SK-N-SH (cell line): ENCODE measurements around the gene MEF2C. TPM values are rescaled to one million over a fixed set of nuclear protein-coding genes. Genes with fewer than 3 reads are reported as not detected.

ENCODE experiments used
- CTCF ChIA-PET: fragments of 300-600, 350-600 bp; formaldehyde crosslinking; extraction: SDS; loops from one replicate; lab custom pipeline; 2021; lab: Yijun Ruan, JAX
- POLR2A ChIA-PET: fragments of 350-600 bp; sonication (Branson Sonifier 250); formaldehyde crosslinking; extraction: SDS; loops from one replicate; lab custom pipeline; 2020; ENCODE audit warnings: antibody characterized with exemption, inconsistent platforms; lab: Yijun Ruan, JAX
- DNase-seq: peaks from one replicate; pipeline ENCODE4 v3.0.0; 2012
- H2AFZ ChIP-seq: fragments of 200-600 bp; sonication (generic); 2 replicates; pipeline ENCODE4 v1.8.1; 2016; ENCODE audit warnings: antibody characterized with exemption, mild to moderate bottlenecking, low read depth
- H3F3A ChIP-seq: fragments of 200-600 bp; sonication (generic); replicated peaks from 2 replicates; pipeline ENCODE3; 2016; ENCODE audit warnings: antibody characterized with exemption, mild to moderate bottlenecking; ENCODE audit not compliant: insufficient read depth
- H3K27ac ChIP-seq, 2 experiments: fragments of 200-500 bp in 1 of 2; fragments of 200-600 bp in 1 of 2; sonication (Bioruptor generic) in 1 of 2; sonication (generic), shearing (Covaris generic) in 1 of 2; 2 replicates each; pipeline versions ENCODE4 v1.5.1 to v1.6.1; 2014 to 2016; ENCODE audit warnings: low read depth in 2 of 2, inconsistent platforms in 1 of 2, low read length in 1 of 2, mild to moderate bottlenecking in 1 of 2, mixed read lengths in 1 of 2
- H3K27me3 ChIP-seq: fragments of 200-600 bp; sonication (generic), shearing (Covaris generic); 2 replicates; pipeline ENCODE4 v1.6.1; 2016; ENCODE audit warnings: mixed run types; ENCODE audit not compliant: insufficient read depth
- H3K36me3 ChIP-seq, 2 experiments: fragments of 200-500 bp in 1 of 2; fragments of 200-600 bp in 1 of 2; sonication (Bioruptor generic) in 1 of 2; sonication (generic) in 1 of 2; replicated peaks in 1 of 2; 2 replicates each; pipeline versions ENCODE3 to v1.5.1; 2014 to 2016; ENCODE audit warnings: low read length in 1 of 2, mild to moderate bottlenecking in 1 of 2; ENCODE audit not compliant: insufficient read depth in 2 of 2, control insufficient read depth in 1 of 2
- H3K4me1 ChIP-seq, 2 experiments: fragments of 200-500 bp in 1 of 2; fragments of 200-600 bp in 1 of 2; sonication (Bioruptor generic) in 1 of 2; sonication (generic), shearing (Covaris generic) in 1 of 2; 2 replicates each; pipeline versions ENCODE4 v1.5.1 to v1.6.1; 2014 to 2016; ENCODE audit warnings: low read depth in 1 of 2, low read length in 1 of 2, mixed run types in 1 of 2; ENCODE audit not compliant: insufficient read depth in 2 of 2, control insufficient read depth in 1 of 2
- H3K4me2 ChIP-seq: fragments of 200-600 bp; sonication (generic), shearing (Covaris generic); 2 replicates; pipeline ENCODE4 v1.6.1; 2017; ENCODE audit warnings: mixed run types
- H3K4me3 ChIP-seq, 2 experiments: fragments of 200-500 bp in 1 of 2; fragments of 200-600 bp in 1 of 2; sonication (Bioruptor generic) in 1 of 2; sonication (generic), shearing (Covaris generic) in 1 of 2; 2 replicates each; pipeline versions ENCODE4 v1.5.1 to v1.8.1; 2014 to 2016; ENCODE audit warnings: low read depth in 2 of 2, inconsistent platforms in 1 of 2, low read length in 1 of 2, mild to moderate bottlenecking in 1 of 2, mixed read lengths in 1 of 2, moderate library complexity in 1 of 2
- H3K79me2 ChIP-seq: fragments of 200-600 bp; sonication (generic); 2 replicates; pipeline ENCODE4 v1.8.1; 2017; ENCODE audit warnings: mild to moderate bottlenecking; ENCODE audit not compliant: insufficient read depth
- H3K9ac ChIP-seq: fragments of 200-600 bp; sonication (generic); 2 replicates; pipeline ENCODE4 v1.6.1; 2017; ENCODE audit warnings: mixed run types
- H3K9me2 ChIP-seq: fragments of 200-600 bp; sonication (generic); 2 replicates; pipeline ENCODE4 v1.6.1; 2017; ENCODE audit warnings: mixed run types
- H3K9me3 ChIP-seq: fragments of 200-600 bp; sonication (generic); 2 replicates; pipeline ENCODE4 v1.6.1; 2017; ENCODE audit warnings: mixed run types, mild to moderate bottlenecking, moderate library complexity
- H4K20me1 ChIP-seq: fragments of 200-600 bp; sonication (generic); 2 replicates; pipeline ENCODE4 v1.6.1; 2017; ENCODE audit warnings: mild to moderate bottlenecking, mixed run types; ENCODE audit not compliant: insufficient read depth
- MEF2A ChIP-seq: IDR thresholded peaks from 2 replicates; pipeline ENCODE4 v1.4.0; 2012; ENCODE audit warnings: low read depth, borderline replicate concordance
- NRF1 ChIP-seq: IDR thresholded peaks from 2 replicates; pipeline ENCODE4 v1.6.1; 2012; ENCODE audit warnings: low read depth, mild to moderate bottlenecking, low read length
- RCOR1 ChIP-seq: fragments of 150-350 bp; IDR thresholded peaks from 2 replicates; pipeline ENCODE4 v1.6.1; 2017; ENCODE audit warnings: antibody characterized with exemption, low read length
- REST ChIP-seq: IDR thresholded peaks from 2 replicates; pipeline ENCODE4 v1.6.1; 2012; ENCODE audit warnings: mild to moderate bottlenecking, low read depth, low read length, moderate library complexity
- YY1 ChIP-seq: IDR thresholded peaks from 2 replicates; pipeline ENCODE4 v1.4.0; 2012; ENCODE audit warnings: low read depth, mild to moderate bottlenecking
- WGBS: methylation state at CpG from one replicate; pipeline ENCODE4 v1.1.6; 2017; ENCODE audit warnings: low lambda C conversion rate; 5-methylcytosine and 5-hydroxymethylcytosine counted together
- polyA plus RNA-seq, 3 experiments: library from polyadenylated mRNA; depleted of rRNA; stranded (reverse); fragments of >200 nt; gene quantifications; 2 replicates each; pipeline ENCODE4 v1.2.3, GENCODE V29; 2012
- TF ChIP-seq, protein P1 (sequence below): fragments of 150-350 bp; IDR thresholded peaks from 2 replicates; pipeline ENCODE4 v1.6.1; 2016; ENCODE audit warnings: mild to moderate bottlenecking, low read depth, low read length
- TF ChIP-seq, protein P2 (sequence below): IDR thresholded peaks from 2 replicates; pipeline ENCODE4 v1.4.0; 2012; ENCODE audit warnings: low read depth, borderline replicate concordance

The MEF2C gene
- polyA plus RNA-seq, 1 of the 3 experiments (the other 2 are of a cell fraction), result 1.2 TPM

GRCh38 chr5:88842784-88843183 is 40.2 kb downstream of the MEF2C start:
- Histone ChIP-seq H3K4me1 (no peaks in the 10 kb centered on the region), H3F3A (no peaks in the 10 kb centered on the region), H3K9ac (no peak overlapping the region), H3K27ac (no peak overlapping the region), H3K9me2 (no peaks in the 10 kb centered on the region), H3K4me3 (no peak overlapping the region), H3K9me3 (no peaks in the 10 kb centered on the region), H4K20me1 (no peaks in the 10 kb centered on the region), H3K4me2 (no peak overlapping the region), H3K79me2 (no peaks in the 10 kb centered on the region), H2AFZ (no peak overlapping the region), H3K27me3 (no peaks in the 10 kb centered on the region), H3K36me3 (no peaks in the 10 kb centered on the region)
- ChIA-PET POLR2A (no interaction called here), CTCF (no interaction called here)
- TF ChIP-seq NRF1 (no peak), RCOR1 (no peak), MEF2A (no peak)
- TF ChIP-seq, protein P1, sequence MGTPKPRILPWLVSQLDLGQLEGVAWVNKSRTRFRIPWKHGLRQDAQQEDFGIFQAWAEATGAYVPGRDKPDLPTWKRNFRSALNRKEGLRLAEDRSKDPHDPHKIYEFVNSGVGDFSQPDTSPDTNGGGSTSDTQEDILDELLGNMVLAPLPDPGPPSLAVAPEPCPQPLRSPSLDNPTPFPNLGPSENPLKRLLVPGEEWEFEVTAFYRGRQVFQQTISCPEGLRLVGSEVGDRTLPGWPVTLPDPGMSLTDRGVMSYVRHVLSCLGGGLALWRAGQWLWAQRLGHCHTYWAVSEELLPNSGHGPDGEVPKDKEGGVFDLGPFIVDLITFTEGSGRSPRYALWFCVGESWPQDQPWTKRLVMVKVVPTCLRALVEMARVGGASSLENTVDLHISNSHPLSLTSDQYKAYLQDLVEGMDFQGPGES, result no peak
- no peak for DNase-seq
- 69% methylated on average over 4 of the region's 4 CpGs for WGBS

GRCh38 chr5:88841212-88841611 is 41.8 kb downstream of the MEF2C start:
- H3K4me2 ChIP-seq, result no peak overlapping the region
- H3K4me1 ChIP-seq, result no peaks in the 10 kb centered on the region; a peak in 1 of 4 replicates
- H4K20me1 ChIP-seq, result no peaks in the 10 kb centered on the region
- TF ChIP-seq MEF2A, result no peak
- no peak for TF ChIP-seq YY1
- no peak for TF ChIP-seq REST
- TF ChIP-seq, protein P2, sequence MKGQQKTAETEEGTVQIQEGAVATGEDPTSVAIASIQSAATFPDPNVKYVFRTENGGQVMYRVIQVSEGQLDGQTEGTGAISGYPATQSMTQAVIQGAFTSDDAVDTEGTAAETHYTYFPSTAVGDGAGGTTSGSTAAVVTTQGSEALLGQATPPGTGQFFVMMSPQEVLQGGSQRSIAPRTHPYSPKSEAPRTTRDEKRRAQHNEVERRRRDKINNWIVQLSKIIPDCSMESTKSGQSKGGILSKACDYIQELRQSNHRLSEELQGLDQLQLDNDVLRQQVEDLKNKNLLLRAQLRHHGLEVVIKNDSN, result no peak
- no peak overlapping the region for H3K4me3 ChIP-seq
- H3K9me2 ChIP-seq, result no peaks in the 10 kb centered on the region
- DNase-seq, result no peak
- H3K9ac ChIP-seq, result no peak overlapping the region
- no peaks in the 10 kb centered on the region for H3K36me3 ChIP-seq
- WGBS, result 75% methylated on average over 4 of the region's 4 CpGs
- H3K27me3 ChIP-seq, result no peaks in the 10 kb centered on the region
- no peaks in the 10 kb centered on the region for H3K79me2 ChIP-seq
- ChIA-PET POLR2A (no interaction called here), CTCF (no interaction called here)
- no peaks in the 10 kb centered on the region for H3F3A ChIP-seq
- H2AFZ ChIP-seq, result no peak overlapping the region
- no peaks in the 10 kb centered on the region for H3K9me3 ChIP-seq
- H3K27ac ChIP-seq, result no peak overlapping the region
